SU-DHL-6 (cell line): ENCODE data around the gene FAM168B.

ENCODE experiments used
- CTCF ChIP-seq: fragments of 200-600 bp; sonication (generic); IDR thresholded peaks from one replicate; pipeline ENCODE4 v1.5.1; 2017; ENCODE audit warnings: antibody characterized with exemption, mild to moderate bottlenecking, low read length, moderate library complexity; ENCODE audit not compliant: insufficient read depth, poor library complexity, severe bottlenecking
- EZH2phosphoT487 ChIP-seq: fragments of 200-600 bp; sonication (generic), shearing (Covaris generic); conservative IDR thresholded peaks from 2 replicates; pipeline ENCODE4 v1.6.1; 2018; ENCODE audit warnings: mild to moderate bottlenecking, antibody characterized with exemption, low read length, moderate library complexity, mixed read lengths

- TF ChIP-seq CTCF (no peak), EZH2phosphoT487 (no peak)
Observed at GRCh38 chr2:131008967-131009366, 84.3 kb downstream of the FAM168B start.
